HG03060 (cell line): ENCODE results near the gene ZBED5.
"Not testable (repeated sequence)": the region's sequence is repeated elsewhere in the genome, so short reads cannot be mapped to it uniquely, and the experiment has no call there.

ENCODE experiments used
- ATAC-seq: cut with Tn5 transposase; IDR thresholded peaks from one replicate; pipeline ENCODE4 v1.9.1; 2021; ENCODE audit warnings: low read depth, moderate number of reproducible peaks; ENCODE audit not compliant: unreplicated experiment

ZBED5 gene

GRCh38 chr11:10844356-10844755, 13.5 kb downstream of the ZBED5 start:
- no peak for ATAC-seq

GRCh38 chr11:10838881-10839280, 19.0 kb downstream of the ZBED5 start:
- no peak for ATAC-seq

GRCh38 chr11:10838083-10838482, 19.8 kb downstream of the ZBED5 start:
- ATAC-seq: no peak

- not testable (repeated sequence) for ATAC-seq
Observed at GRCh38 chr11:10836884-10837283, 21.0 kb downstream of the ZBED5 start.

GRCh38 chr11:10829139-10829538, 28.7 kb downstream of the ZBED5 start:
- ATAC-seq: no peak

GRCh38 chr11:10828402-10828801, 29.5 kb downstream of the ZBED5 start:
- ATAC-seq: no peak

GRCh38 chr11:10824888-10825287, 33.0 kb downstream of the ZBED5 start:
- ATAC-seq: no peak

GRCh38 chr11:10823152-10823579, 34.7 kb downstream of the ZBED5 start:
- no peak for ATAC-seq

GRCh38 chr11:10822491-10822890, 35.4 kb downstream of the ZBED5 start:
- ATAC-seq: not testable (repeated sequence)

- no peak for ATAC-seq
Observed at GRCh38 chr11:10818594-10818993, 39.3 kb downstream of the ZBED5 start.

GRCh38 chr11:10813945-10814344, 43.9 kb downstream of the ZBED5 start:
- no peak for ATAC-seq

GRCh38 chr11:10809373-10810160, 48.3 kb downstream of the ZBED5 start:
- ATAC-seq: no peak

- peak; percentile 87 for ATAC-seq
Observed at GRCh38 chr11:10808553-10809372, 49.1 kb downstream of the ZBED5 start, which contains the start of gene EIF4G2. TSS of gene EIF4G2 (minus strand) at chr11:10808926.

- no peak for ATAC-seq
Observed at GRCh38 chr11:10808235-10808552, 49.7 kb downstream of the ZBED5 start.

GRCh38 chr11:10807493-10808234, 50.2 kb downstream of the ZBED5 start:
- no peak for ATAC-seq

GRCh38 chr11:10806206-10806605, 51.6 kb downstream of the ZBED5 start:
- ATAC-seq: no peak

- ATAC-seq: no peak
Observed at GRCh38 chr11:10805741-10806140, 52.1 kb downstream of the ZBED5 start.

GRCh38 chr11:10803676-10804075, 54.2 kb downstream of the ZBED5 start:
- no peak for ATAC-seq
